Brain microvascular endothelial cell (primary cell): ENCODE data around the gene ZNF397.

Experiments
- DNase-seq: peaks from one replicate; pipeline ENCODE4 v3.0.0-alpha.2; 2020
- H3K27ac ChIP-seq: fragments of 250-450 bp; sonication (Bioruptor Pico); 2 replicates; pipeline ENCODE4 v1.5.1; 2020; ENCODE audit warnings: mild to moderate bottlenecking, moderate library complexity
- H3K27me3 ChIP-seq: fragments of 250-450 bp; sonication (Bioruptor Pico); replicated peaks from 2 replicates; pipeline ENCODE4 v1.5.1; 2020; ENCODE audit warnings: mild to moderate bottlenecking
- H3K36me3 ChIP-seq: fragments of 250-450 bp; sonication (Bioruptor Pico); replicated peaks from 2 replicates; pipeline ENCODE4 v1.5.1; 2020; ENCODE audit warnings: mild to moderate bottlenecking
- H3K4me3 ChIP-seq: 2 replicates; pipeline ENCODE4 v1.5.1; 2011; ENCODE audit warnings: low read depth, mild to moderate bottlenecking, control low read depth, low read length, moderate library complexity
- in situ Hi-C: cut with HindIII; loops from 2 replicates; pipeline ENCODE4 v1.10.0; 2017; ENCODE audit warnings: low sequenced_read_pairs, low pct_ligation_motif_present
- TF ChIP-seq, protein P1 (sequence below): IDR thresholded peaks from 2 replicates; pipeline ENCODE4 v1.5.1; 2011; ENCODE audit warnings: low read depth, mild to moderate bottlenecking, moderate library complexity, low read length, control low read depth, inconsistent platforms; ENCODE audit errors: missing control alignments

The ZNF397 gene

GRCh38 chr18:35220424-35220823 is 20.4 kb upstream of the ZNF397 start:
- Histone ChIP-seq H3K4me3 (no peak overlapping the region), H3K36me3 (no peaks in the 10 kb centered on the region), H3K27me3 (no peaks in the 10 kb centered on the region), H3K27ac (no peak overlapping the region)
- in situ Hi-C loops = no loop called here
- TF ChIP-seq, protein P1, sequence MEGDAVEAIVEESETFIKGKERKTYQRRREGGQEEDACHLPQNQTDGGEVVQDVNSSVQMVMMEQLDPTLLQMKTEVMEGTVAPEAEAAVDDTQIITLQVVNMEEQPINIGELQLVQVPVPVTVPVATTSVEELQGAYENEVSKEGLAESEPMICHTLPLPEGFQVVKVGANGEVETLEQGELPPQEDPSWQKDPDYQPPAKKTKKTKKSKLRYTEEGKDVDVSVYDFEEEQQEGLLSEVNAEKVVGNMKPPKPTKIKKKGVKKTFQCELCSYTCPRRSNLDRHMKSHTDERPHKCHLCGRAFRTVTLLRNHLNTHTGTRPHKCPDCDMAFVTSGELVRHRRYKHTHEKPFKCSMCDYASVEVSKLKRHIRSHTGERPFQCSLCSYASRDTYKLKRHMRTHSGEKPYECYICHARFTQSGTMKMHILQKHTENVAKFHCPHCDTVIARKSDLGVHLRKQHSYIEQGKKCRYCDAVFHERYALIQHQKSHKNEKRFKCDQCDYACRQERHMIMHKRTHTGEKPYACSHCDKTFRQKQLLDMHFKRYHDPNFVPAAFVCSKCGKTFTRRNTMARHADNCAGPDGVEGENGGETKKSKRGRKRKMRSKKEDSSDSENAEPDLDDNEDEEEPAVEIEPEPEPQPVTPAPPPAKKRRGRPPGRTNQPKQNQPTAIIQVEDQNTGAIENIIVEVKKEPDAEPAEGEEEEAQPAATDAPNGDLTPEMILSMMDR = no peak
- DNase-seq = no peak

DNA sequence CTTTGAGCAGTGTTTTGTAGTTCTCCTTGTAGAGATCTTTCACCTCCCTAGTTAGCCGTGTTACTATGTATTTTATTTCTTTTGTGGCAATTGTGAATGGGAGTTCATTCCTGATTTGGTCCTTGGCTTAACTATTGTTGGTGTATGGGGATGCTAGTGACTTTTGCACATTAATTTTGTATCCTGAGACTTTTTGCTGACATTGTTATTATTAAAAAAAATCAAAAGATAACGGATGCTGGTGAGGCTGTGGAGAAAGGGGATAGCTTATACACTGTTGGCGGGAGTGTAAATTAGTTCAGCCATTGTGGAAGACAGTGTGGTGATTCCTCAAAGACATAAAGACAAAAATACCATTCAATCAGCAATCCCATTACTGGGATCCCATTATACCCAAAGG is 17.0 kb upstream of the ZNF397 start:
- TF ChIP-seq, protein P1 = no peak
- in situ Hi-C loops = no loop called here
- no peak for DNase-seq

GRCh38 chr18:35227254-35227653 is 13.6 kb upstream of the ZNF397 start:
- TF ChIP-seq, protein P1 = no peak
- no peak for DNase-seq
- H3K27me3 ChIP-seq = no peaks in the 10 kb centered on the region
- H3K4me3 ChIP-seq = no peak overlapping the region
- no peak overlapping the region for H3K27ac ChIP-seq
- H3K36me3 ChIP-seq = no peaks in the 10 kb centered on the region
- in situ Hi-C loops = no loop called here

More for the DNA sequence above, 17.0 kb upstream of the ZNF397 start:
- H3K4me3 ChIP-seq = no peak overlapping the region
- H3K27ac ChIP-seq = no peak overlapping the region
- no peaks in the 10 kb centered on the region for H3K27me3 ChIP-seq
- H3K36me3 ChIP-seq = no peaks in the 10 kb centered on the region

GRCh38 chr18:35231052-35231451 is 9.8 kb upstream of the ZNF397 start:
- TF ChIP-seq, protein P1 = peak; percentile 93
- in situ Hi-C loops = no loop called here
- Histone ChIP-seq H3K27ac (no peak overlapping the region), H3K36me3 (no peaks in the 10 kb centered on the region), H3K27me3 (no peaks in the 10 kb centered on the region), H3K4me3 (peak overlapping the region; percentile 31)
- peak; percentile 77 for DNase-seq

GRCh38 chr18:35236571-35237363 is 4.1 kb upstream of the ZNF397 start:
- TF ChIP-seq, protein P1 = no peak
- H3K27me3 ChIP-seq = no peaks in the 10 kb centered on the region
- H3K36me3 ChIP-seq = no peaks in the 10 kb centered on the region
- no peak for DNase-seq
- in situ Hi-C loops = no loop called here
- H3K4me3 ChIP-seq = no peak overlapping the region
- no peak overlapping the region for H3K27ac ChIP-seq

DNA sequence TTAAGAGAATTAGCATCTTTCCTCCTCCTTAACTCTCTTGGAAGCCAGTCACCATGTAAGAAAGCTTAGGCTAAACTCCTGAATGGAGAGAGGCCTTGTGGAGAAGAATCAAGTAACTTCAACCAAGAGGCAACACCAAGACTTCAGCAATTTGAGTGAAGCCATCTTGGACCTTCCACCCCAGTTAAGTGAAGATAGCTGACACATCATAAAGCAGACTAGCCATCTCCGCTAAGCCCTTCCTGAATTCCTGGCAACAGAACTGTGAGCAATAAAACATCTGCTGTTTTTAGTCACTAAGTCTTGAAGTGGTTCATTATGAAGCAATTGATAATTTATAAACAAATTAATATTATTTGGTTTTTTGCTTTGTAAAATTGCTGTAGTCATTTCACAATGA is 1.5 kb upstream of the ZNF397 start:
- peaks cover 18% of the 10 kb centered on the region for H3K36me3 ChIP-seq
- H3K27me3 ChIP-seq = no peaks in the 10 kb centered on the region
- TF ChIP-seq, protein P1 = no peak
- in situ Hi-C loops = no loop called here
- no peak overlapping the region for H3K27ac ChIP-seq
- DNase-seq = no peak
- H3K4me3 ChIP-seq = no peak overlapping the region
